B cell (primary cell): ENCODE measurements around the gene POLE.

ENCODE experiments used
- EZH2 ChIP-seq: IDR thresholded peaks from 2 replicates; pipeline ENCODE4 v1.6.1; 2012; ENCODE audit warnings: borderline replicate concordance, low read depth, mild to moderate bottlenecking, moderate library complexity, low read length; ENCODE audit not compliant: insufficient read depth, poor library complexity, severe bottlenecking
- TF ChIP-seq, protein P1 (sequence below): fragments of 200-600 bp; IDR thresholded peaks from one replicate; pipeline ENCODE4 v1.8.0; 2022; ENCODE audit warnings: antibody characterized with exemption, mild to moderate bottlenecking

DNA sequence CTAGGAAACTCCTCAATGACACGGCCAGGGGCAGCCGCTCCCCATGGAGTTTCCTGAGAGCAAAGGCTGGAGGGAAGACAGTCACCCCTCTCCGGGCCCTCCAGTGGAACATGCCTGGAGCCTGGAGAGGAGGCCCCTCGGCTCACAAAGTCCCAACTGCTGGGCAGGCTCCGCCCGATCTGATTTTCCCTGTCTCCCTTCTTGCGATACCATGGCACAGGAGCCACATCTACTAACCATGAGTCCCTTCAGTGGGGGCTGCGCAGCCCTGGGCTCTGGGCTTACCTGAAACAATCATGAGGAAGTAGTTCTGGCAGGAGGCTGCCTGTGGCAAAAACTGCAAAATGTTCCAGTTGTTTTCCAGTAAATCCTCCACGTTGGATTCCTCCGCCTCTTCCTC, 53.2 kb downstream of the POLE start:
- TF ChIP-seq EZH2 = no peak
- TF ChIP-seq, protein P1, sequence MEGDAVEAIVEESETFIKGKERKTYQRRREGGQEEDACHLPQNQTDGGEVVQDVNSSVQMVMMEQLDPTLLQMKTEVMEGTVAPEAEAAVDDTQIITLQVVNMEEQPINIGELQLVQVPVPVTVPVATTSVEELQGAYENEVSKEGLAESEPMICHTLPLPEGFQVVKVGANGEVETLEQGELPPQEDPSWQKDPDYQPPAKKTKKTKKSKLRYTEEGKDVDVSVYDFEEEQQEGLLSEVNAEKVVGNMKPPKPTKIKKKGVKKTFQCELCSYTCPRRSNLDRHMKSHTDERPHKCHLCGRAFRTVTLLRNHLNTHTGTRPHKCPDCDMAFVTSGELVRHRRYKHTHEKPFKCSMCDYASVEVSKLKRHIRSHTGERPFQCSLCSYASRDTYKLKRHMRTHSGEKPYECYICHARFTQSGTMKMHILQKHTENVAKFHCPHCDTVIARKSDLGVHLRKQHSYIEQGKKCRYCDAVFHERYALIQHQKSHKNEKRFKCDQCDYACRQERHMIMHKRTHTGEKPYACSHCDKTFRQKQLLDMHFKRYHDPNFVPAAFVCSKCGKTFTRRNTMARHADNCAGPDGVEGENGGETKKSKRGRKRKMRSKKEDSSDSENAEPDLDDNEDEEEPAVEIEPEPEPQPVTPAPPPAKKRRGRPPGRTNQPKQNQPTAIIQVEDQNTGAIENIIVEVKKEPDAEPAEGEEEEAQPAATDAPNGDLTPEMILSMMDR = no peak
